GM10248 (cell line): Measurements from ENCODE around the gene LACRT.
"Not testable (repeated sequence)": the region's sequence is repeated elsewhere in the genome, so short reads cannot be mapped to it uniquely, and the experiment has no call there.

ENCODE experiments used
- CTCF ChIA-PET: fragments of 300-600 bp; sonication (Branson Sonifier 250); formaldehyde crosslinking; extraction: SDS; loops from one replicate; lab custom pipeline; 2021; ENCODE audit warnings: antibody characterized with exemption; lab: Yijun Ruan, JAX
- POLR2A ChIA-PET: fragments of 350-650 bp; sonication (Branson Sonifier 250); formaldehyde crosslinking; extraction: SDS; loops from one replicate; lab custom pipeline; 2020; ENCODE audit warnings: antibody characterized with exemption; lab: Yijun Ruan, JAX
- DNase-seq: peaks from one replicate; pipeline ENCODE4 v3.0.0; 2012; ENCODE audit errors: extremely low spot score
- TF ChIP-seq, protein P1 (sequence below): IDR thresholded peaks from 2 replicates; pipeline ENCODE4 v1.5.1; 2012; ENCODE audit warnings: mild to moderate bottlenecking, low read depth; ENCODE audit errors: extremely low read depth, missing control alignments, control extremely low read depth

LACRT gene

DNA sequence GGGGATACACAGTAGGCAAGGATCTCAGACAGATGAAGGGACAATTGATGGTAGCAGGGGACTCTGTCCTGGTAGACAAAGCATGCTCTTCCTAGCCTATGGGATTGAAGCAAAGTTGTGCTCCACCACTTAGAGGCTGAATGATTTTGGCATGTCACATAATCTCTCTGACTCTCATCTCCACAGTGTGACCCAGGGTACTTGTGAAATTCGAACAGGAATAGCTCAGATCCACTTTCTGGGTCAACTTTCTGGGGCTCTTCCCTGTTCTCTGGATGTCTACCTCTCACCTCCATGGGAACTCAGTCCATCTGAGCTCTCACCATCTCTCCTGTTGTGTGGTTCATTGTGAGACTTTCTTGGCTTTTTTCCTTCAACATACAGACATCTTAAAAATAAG, 15.1 kb upstream of the LACRT start:
- CTCF ChIA-PET = interaction anchor here (4.4 kb wide), 1 partner anchor 9 kb away, joined by 32 read pairs; no protein-coding TSS in a partner anchor
- TF ChIP-seq, protein P1, sequence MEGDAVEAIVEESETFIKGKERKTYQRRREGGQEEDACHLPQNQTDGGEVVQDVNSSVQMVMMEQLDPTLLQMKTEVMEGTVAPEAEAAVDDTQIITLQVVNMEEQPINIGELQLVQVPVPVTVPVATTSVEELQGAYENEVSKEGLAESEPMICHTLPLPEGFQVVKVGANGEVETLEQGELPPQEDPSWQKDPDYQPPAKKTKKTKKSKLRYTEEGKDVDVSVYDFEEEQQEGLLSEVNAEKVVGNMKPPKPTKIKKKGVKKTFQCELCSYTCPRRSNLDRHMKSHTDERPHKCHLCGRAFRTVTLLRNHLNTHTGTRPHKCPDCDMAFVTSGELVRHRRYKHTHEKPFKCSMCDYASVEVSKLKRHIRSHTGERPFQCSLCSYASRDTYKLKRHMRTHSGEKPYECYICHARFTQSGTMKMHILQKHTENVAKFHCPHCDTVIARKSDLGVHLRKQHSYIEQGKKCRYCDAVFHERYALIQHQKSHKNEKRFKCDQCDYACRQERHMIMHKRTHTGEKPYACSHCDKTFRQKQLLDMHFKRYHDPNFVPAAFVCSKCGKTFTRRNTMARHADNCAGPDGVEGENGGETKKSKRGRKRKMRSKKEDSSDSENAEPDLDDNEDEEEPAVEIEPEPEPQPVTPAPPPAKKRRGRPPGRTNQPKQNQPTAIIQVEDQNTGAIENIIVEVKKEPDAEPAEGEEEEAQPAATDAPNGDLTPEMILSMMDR = no peak
- POLR2A ChIA-PET = no interaction called here

DNA sequence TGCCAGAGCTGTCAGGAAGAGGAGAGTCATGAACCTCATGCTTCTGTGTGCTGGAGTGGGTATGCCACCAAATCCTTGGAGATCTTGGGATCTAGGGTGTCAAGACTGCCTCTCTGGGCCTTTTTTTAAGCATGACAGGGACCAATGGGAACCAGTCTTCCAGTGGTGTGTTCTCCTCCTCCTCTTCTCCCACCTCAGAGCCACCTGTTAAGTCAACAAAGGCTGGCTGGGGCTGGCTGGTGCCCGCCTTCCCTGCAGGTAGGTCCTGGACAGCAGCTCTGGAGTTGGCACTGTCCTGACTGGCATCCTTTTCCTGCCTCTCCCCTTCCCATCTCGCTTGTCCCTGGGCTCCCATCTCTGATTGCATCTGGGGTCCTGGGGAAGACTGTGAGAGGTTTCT, 13.6 kb upstream of the LACRT start, which contains the start of gene DCD:
Gene DCD, minus strand, starts transcription at position 101 of the 400 bp plus-strand sequence. Its CDS starts 62 bp downstream, at position 39.
- POLR2A ChIA-PET = no interaction called here

More for the DNA sequence above, 15.1 kb upstream of the LACRT start:
- no peak for DNase-seq

DNA sequence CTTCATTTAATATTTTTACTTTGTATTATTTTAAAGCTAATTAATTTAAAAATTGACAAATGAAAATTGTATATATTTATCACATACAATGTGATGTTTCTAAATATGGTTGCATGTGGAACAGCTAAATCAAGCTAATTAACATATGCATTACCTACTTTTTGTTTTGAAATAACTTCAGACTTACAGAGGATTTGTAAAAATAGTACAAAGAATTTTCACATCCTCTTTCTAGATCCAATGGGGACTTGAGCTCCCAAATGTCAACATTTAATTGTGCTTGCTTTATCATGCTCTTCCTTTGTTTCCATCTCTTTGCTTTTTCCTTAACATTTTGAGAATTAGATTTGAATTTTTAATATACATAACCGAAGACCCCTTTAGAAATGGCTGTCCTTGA, 6.9 kb upstream of the LACRT start:
- TF ChIP-seq, protein P1 = no peak
- no peak for DNase-seq
- ChIA-PET CTCF (interaction anchor here (0.9 to 7.2 kb wide), 8 partner anchors 16 to 427 kb away, joined by 3 to 74 read pairs (median 3); no protein-coding TSS in a partner anchor), POLR2A (no interaction called here)

More for the DNA sequence above, 13.6 kb upstream of the LACRT start, which contains the start of gene DCD:
- TF ChIP-seq, protein P1 = no peak
- CTCF ChIA-PET = interaction anchor here (4.4 kb wide), 1 partner anchor 10 kb away, joined by 32 read pairs; no protein-coding TSS in a partner anchor
- no peak for DNase-seq

DNA sequence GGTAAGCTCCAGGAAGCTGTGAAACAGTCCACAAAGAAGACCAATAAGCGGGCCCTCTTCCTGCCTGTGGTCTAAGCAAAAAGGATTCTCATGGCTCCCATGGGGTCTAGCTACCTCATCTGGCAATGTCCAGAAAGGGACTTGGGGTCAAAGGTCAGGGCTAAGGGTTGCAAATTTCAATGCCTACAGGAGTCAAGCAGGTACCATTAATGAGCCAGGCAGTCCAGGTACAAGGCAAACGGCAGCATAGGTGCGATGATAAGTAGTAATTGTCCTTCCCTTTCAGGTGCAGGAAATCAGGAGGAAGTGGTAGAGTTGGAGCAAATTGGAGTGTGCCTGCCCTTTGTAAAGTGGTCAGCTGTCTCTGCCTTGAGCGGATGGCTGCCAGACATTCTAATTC, 6.4 kb upstream of the LACRT start:
- ChIA-PET POLR2A (no interaction called here), CTCF (interaction anchor here (0.9 to 7.2 kb wide), 9 partner anchors 16 to 427 kb away, joined by 3 to 74 read pairs (median 3); partner anchors contain the start of gene MUCL1)
- TF ChIP-seq, protein P1 = no peak
- DNase-seq = no peak

DNA sequence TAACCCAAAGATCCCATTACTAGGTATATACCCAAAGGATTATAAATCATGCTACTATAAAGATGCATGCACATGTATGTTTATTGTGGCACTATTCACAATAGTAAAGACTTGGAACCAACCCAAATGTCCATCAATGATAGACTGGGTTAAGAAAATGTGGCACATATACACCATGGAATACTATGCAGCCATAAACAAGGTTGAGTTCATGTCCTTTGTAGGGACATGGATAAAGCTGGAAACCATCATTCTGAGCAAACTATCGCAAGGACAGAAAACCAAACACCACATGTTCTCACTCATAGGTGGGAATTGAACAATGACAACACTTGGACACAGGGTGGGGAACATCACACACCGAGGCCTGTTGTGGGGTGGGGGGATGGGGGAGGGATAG, 4.4 kb upstream of the LACRT start:
- POLR2A ChIA-PET, DNase-seq, CTCF ChIA-PET: not testable (repeated sequence)

DNA sequence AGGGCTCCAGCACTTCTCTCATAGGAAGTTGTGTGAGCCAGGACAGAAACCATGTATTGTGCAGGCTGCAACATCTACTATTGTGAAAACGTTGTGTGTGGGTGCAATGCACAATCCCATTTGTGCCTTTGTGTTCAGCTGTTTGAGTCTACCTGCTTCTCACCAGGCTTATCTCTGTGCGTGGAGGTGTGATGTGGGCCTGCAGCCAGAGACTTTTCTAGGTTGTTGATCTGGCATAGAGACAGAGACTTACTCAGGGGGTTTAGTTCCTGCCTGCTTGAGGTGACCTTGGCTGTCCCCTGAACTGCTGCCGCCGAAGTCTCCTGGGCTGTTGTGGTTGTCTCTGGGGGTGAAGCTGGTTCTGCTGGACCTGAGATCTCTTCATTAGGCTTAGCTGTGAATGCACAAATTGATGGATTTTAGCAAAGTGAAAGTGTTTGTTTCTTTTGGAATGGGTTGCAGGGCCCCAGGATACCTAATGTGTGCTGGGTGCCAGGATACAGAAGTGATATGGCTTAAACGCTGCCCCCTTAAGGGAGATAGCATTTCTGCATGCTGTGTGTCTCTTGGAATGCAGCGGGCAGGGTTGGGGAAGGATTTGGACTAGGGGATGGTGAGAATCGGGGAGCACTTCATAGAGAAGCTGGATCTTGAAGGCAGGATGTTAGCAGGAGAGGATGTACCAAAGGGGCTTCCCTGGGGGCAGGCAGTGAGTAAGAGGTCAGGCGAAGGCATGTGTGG, 2.5 kb downstream of the LACRT start:
- TF ChIP-seq, protein P1 = no peak
- no peak for DNase-seq
- ChIA-PET CTCF (interaction anchor here (0.8 to 0.9 kb wide), 2 partner anchors 24 to 32 kb away, joined by 3 read pairs; no protein-coding TSS in a partner anchor), POLR2A (no interaction called here)

DNA sequence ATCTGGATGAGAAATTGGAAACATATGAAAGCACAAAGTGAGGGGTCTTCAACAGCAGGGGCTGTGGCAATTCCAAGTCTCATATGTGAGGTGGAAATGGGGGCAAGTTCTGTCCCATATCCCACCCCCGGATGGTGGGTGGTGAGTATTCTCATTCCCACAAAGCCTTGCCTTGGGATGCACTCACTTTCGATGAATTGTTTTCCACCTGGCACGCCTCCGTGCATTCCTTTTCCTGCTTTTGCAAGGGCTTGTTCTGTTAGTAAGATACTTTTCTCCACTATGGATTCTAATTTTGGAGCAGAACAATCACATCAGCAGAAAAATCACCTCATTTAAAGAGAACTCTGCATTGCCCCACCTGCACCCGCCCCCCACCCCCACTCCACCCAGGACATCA, 3.1 kb downstream of the LACRT start:
- CTCF ChIA-PET = interaction anchor here (0.8 to 0.9 kb wide), 2 partner anchors 25 to 31 kb away, joined by 3 read pairs; no protein-coding TSS in a partner anchor
- DNase-seq = no peak

More for the DNA sequence above, 3.1 kb downstream of the LACRT start:
- TF ChIP-seq, protein P1 = no peak
- POLR2A ChIA-PET = no interaction called here
